Ectodermal cell (in vitro differentiated cells): ENCODE results near the gene N4BP2L2.

Experiments used
- H3K27ac ChIP-seq: 2 replicates; pipeline ENCODE4 v1.7.0; 2013; ENCODE audit warnings: mild to moderate bottlenecking, low read depth, low read length; ENCODE audit not compliant: insufficient read depth, poor library complexity, severe bottlenecking
- H3K27me3 ChIP-seq: 2 replicates; pipeline ENCODE4 v1.7.0; 2013; ENCODE audit warnings: mild to moderate bottlenecking, low read length; ENCODE audit not compliant: insufficient read depth, control insufficient read depth, poor library complexity, severe bottlenecking
- H3K36me3 ChIP-seq: one replicate; pipeline ENCODE4 v1.7.0; 2013; ENCODE audit warnings: low read length; ENCODE audit not compliant: control insufficient read depth, insufficient read depth
- H3K4me1 ChIP-seq: one replicate; pipeline ENCODE4 v1.7.0; 2013; ENCODE audit warnings: low read length; ENCODE audit not compliant: control insufficient read depth, insufficient read depth
- H3K4me3 ChIP-seq: 2 replicates; pipeline ENCODE4 v1.7.0; 2013; ENCODE audit warnings: low read depth, low read length, control low read depth; ENCODE audit not compliant: insufficient read depth
- H3K9me3 ChIP-seq: 2 replicates; pipeline ENCODE4 v1.7.0; 2013; ENCODE audit warnings: mild to moderate bottlenecking, low read length, moderate library complexity; ENCODE audit not compliant: control insufficient read depth
- WGBS, 2 experiments: methylation state at CpG; one replicate each; pipeline ENCODE4 v1.1.7; 2013; ENCODE audit warnings: missing lambda C conversion rate in 2 of 2; 5-methylcytosine and 5-hydroxymethylcytosine counted together

N4BP2L2 gene

GRCh38 chr13:32383836-32384618, 154.6 kb downstream of the N4BP2L2 start:
- no peaks in the 10 kb centered on the region for H3K9me3 ChIP-seq
- peaks cover 26% of the 10 kb centered on the region for H3K36me3 ChIP-seq
- no peak overlapping the region for H3K4me3 ChIP-seq
- H3K27ac ChIP-seq = no peak overlapping the region
- H3K27me3 ChIP-seq = no peaks in the 10 kb centered on the region
- 83 to 88% methylated on average over 5 of the region's 5 CpGs for WGBS, 2 experiments
- H3K4me1 ChIP-seq = no peaks in the 10 kb centered on the region
